Measurements from ENCODE around the gene TPGS2.

- TF ChIP-seq CTCF (IDR thresholded peaks at IDR 0.05 in 8 of 11, conservative IDR thresholded peaks at IDR 0.05 in 3 of 11) (no peak), POLR2AphosphoS5 (IDR thresholded peaks at IDR 0.05) (no peak), POLR2A (IDR thresholded peaks at IDR 0.05) (no peak)
These were observed 43.5 kb upstream of the TPGS2 start for GRCh38 chr18:36872329-36872728.
